Right renal pelvis (tissue), 4 donors: Measurements from ENCODE around the gene ZFP1. TPM values are rescaled to one million over a fixed set of nuclear protein-coding genes. Genes with fewer than 3 reads are reported as not detected.

Experiments
- DNase-seq, 4 donors: peaks; one replicate each; pipeline ENCODE4 v3.0.0-alpha.2; 2013; ENCODE audit warnings: low read depth in 4 of 4, low spot score in 3 of 4, missing footprints in 1 of 4
- polyA plus RNA-seq, 4 donors: library from polyadenylated mRNA; unstranded; fragments of 120-200 nt; gene quantifications; one replicate each; pipeline ENCODE4 v1.2.1, GENCODE V29; 2013; ENCODE audit not compliant: insufficient read length in 4 of 4

Gene ZFP1
- polyA plus RNA-seq, 4 donors: 23.9 to 30.1 (median 28.2) TPM

DNA sequence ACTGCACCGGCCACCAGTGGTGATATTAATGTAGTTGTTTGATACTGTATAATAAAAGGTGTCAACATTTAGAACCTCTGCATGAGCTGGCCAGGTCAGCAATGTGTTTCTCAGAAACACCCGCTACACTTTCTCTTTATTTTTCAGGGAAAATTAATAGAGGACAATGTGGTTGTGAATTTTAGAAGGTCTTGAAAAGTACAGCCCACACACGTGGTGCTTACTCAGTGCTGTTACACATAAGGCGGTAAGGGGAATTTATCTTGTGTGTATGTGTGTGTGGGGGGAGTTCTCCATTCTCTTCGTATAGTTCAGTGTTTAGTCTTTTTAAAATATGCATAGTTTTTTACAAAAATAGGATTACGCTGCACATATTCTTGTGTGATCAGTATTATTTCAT lies 4.4 kb upstream of the ZFP1 start:
- no peak for DNase-seq

DNA sequence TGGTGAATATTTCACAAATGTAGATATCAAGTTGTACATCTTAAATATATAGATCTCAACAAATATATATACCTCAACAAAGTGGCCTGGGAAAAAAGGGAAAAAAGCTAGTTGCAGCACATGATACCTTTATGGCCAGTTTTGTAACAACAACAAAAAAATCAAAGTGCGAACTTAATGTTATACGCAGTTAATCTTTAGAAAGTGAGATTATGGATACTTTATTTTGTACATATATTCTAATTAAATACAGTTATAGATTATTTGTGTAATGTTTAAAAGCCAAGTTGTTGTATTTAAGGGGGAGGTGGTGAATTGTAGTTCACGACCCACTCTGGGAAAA lies 385 bp upstream of the ZFP1 start:
- no peak for DNase-seq

DNA sequence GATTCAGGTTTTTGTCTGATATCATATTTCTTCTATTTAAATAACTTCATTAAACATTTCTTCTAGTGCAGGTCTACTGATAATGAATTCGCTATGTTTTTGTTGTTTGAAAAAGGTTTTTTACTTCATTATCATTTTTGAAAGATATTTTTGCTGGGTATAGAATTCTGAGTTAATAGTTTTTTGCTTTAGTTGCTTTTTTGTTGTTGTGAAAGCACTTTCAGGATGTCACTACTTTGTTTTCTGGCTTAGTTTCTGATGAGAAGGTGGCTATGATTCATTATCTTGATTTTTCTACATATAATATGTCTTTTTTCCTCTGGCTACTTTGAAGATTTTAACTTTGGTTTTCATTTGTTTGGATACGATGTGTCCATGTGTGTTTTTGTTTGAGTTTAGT lies 3.5 kb downstream of the ZFP1 start:
- DNase-seq: no peak

DNA sequence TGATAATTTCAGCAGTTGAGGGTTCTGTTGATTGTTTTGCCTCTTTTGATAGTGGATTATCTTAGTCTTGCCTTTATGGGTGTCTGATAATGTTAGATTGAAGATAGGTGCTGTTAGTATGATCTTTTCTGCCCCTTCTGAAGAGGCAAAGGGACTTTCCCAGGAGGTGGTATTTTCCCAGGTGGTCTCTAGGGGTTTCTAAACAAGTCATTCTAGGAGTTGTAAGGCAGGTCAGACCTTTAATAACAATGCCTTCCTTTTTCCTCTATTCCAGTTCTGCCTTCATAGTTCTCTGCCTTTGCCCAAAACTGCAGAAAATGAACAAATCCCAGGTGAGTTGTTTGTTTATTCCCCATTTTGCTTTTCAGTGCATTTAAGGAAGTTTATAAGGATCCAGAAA lies 4.3 kb downstream of the ZFP1 start:
- DNase-seq: no peak

DNA sequence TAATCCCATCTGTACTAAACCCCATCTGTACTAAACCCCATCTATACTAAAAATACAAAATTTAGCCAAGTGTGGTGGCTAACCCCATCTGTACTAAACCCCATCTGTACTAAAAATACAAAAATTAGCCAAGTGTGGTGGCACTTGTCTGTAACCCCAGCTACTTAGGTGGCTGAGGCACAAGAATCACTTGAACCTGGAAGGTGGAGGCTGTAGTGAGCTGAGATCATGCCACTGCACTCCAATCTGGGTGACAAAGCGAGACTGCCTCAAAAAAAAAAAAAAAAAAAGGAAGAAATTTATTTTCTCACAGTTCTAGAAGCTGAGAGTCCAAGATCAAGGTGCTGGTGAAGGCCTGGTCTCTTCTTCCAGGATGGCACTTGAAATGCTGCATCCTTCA lies 12.1 kb downstream of the ZFP1 start:
- no peak for DNase-seq

DNA sequence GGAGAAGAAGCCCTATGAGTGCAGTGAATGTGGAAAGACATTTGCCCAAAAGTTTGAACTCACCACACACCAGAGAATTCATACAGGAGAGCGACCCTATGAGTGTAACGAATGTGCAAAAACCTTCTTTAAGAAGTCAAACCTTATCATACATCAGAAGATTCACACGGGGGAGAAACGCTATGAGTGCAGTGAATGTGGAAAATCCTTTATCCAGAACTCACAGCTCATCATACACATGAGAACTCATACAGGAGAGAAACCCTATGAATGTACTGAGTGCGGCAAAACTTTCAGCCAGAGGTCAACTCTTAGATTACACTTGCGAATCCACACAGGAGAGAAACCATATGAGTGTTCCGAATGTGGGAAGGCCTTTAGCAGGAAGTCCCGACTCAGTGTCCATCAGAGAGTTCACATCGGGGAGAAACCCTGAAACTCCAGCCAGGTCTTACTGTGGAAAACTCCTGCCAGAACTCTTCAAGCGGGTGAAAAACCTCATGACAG lies 21.6 kb downstream of the ZFP1 start:
- DNase-seq: no peak

DNA sequence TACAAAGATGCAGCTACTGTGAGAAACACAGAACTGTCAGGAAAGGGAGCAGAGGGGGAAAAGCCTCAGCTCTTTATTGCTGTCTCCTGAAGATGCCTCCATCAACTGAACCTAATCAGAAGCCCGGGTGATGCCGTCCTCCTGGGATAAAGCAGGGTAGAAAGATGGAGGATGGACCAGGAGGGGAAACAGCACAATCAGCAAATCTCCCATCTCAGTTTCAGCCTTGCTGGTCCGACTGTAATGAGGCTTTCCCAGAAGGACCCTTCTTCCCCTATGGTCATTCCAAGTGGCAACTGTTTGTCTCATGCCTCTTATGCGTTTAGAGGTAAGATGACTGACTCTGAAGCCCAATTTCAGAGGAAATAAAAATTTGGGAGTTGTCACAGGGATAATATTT lies 24.3 kb downstream of the ZFP1 start:
- no peak for DNase-seq

DNA sequence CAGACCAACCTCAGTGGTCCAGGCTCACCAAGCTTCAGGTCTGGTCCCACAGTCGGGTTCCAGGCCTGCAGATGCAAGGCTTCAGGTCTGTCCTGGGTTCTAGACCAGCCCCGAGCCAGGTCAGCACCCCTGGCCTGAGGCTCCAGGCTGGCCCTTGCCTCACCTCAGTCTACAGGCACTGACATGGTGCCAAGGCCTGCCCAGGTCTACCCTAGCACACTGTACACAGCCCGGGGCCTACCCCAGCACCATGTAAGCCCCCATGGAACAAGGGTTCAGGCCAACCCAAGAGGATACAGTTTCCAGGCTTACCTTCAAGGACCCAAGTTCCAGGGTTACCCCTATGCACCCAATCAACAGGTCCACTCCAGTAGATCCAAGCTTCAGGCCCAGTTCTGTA lies 26.8 kb downstream of the ZFP1 start:
- no peak for DNase-seq

DNA sequence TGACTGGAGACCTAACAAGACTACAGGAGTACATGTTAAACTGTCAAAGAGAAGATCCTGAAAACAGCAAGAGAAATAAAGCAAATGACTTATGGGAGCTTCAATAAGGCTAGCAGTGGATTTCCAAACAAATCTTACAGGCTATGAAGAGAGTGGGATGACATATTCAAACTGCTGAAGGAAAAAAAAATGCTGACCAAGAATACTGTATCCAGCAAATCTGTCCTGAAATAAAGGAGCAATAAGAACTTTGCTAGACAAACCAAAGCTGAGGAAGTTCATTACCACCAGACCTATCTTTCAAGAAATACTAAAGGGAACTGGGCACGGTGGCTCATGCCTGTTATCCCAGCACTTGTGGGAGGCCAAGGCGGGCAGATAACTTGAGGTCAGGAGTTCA lies 28.6 kb downstream of the ZFP1 start:
- DNase-seq: no peak

DNA sequence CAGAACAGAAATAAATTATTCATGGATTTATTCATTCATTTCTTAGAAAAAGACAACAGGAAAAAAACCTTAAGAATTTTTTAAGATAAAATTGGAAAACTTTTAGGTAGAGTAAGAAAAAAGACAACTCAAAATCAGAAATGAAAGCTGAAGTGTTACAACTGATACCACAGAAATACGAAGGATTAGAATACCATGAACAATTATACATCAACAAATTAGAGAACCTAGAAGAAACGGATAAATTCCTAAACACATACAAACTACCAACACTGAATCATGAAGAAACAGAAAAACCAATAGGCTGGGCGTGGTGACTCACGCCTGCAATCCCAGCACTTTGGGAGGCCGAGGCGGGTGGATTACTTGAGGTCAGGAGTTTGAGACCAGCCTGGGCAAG lies 30.9 kb downstream of the ZFP1 start:
- DNase-seq: no peak

DNA sequence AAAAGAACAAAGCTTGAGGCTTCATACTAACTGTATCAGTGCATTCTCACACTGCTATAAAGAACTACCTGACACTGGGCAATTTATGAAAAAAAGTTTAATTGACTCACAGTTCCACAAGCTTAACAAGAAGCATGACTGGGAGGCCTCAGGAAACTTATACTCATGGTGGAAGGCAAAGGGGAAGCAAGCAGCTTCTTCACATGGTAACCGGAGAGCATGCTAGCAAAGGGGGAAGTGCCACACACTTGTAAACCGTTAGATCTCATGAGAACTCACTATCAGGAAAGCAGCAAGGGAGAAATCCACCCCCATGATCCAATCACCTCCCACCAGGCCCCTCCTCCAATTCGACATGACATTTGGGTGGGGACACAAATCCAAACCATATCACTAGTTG lies 33.3 kb downstream of the ZFP1 start:
- DNase-seq: no peak

DNA sequence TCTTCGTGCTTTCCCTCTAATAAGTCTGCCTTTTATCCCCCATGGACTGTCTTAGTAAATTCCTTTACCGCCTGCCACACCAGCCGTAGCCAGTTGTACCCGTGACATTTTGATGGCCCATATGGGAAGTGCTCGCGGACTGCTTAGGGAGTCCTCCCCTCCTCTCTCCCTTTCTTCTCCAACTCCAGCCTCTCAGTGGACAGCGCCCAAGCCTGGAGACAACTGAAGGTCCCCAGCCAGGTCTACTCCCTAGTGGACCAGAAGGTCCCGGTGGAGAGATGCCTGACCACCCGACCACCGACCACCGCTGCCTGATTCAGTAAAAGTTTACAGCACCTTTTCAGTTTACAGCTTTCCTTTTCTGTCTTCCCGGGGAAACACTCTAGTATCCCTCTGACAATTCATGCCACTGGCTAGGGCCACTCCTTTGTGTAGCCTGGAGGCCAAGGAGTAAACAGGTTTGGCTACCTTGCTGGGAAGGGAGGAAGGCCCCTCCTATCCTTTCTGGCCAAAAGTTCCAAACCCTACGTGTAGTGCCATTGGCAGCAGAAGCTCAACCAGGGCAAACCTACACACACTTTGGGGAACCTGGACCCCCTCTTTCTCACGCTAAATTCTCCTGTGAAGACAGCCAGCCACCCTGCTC lies 40.6 kb downstream of the ZFP1 start:
- DNase-seq: no peak

DNA sequence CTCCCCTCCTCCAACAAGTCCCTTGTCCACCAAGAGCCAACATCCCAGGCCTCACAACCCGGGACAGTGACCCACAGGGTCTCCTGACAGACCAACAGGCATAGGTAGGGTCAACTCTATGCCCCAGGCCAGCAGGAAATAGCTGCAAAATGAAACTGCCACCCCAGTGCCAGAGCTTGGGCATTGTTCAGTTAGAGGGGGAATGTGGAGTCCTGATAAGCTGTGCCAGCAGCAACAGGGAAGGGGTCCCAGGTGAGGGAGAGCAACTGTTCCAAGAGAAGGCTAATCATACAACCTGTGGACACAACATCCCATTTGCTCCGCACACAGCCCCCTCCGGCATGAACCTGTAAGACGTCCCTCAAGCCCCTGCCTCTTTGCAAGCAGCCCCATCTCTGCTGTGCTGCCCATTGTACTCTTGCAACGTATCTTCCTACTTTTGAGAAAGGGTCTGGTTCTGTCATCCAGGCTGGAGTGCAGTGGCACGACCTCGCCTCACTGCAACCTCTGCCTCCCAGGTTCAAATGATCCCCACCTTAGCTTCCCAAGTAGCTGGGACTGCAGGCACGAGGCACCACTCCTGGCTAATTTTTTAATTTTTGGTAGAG lies 41.4 kb downstream of the ZFP1 start:
- no peak for DNase-seq

DNA sequence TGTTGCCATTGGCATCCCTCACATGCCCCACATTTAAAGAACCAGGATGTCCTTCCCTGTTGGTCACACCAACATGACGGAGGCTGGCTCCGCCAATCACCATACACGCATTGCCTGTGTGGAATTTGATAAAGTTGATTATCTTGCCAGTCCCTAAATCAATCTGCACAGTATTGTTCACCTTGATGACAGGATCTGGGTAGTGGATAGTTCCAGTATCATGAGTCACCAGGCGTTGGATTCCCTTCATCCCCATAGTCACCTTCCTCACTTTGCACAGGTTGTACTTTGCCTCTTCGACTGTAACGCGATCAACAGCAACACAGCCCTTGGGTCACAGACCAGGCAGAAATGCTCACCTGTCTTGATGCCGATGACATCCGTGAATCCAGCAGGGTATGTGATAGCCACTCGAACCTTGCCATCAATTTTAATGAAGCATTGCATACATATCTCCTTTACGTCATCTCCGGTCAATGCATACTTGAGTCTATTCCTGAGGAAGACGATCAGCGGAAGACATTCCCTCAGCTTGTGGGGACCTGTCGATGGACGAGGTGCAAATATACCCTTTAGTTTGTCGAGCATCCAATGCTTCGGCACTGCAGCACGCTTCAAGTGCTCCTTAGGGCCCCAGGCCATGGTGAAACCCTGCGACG lies 44.4 kb downstream of the ZFP1 start:
- DNase-seq: no peak

DNA sequence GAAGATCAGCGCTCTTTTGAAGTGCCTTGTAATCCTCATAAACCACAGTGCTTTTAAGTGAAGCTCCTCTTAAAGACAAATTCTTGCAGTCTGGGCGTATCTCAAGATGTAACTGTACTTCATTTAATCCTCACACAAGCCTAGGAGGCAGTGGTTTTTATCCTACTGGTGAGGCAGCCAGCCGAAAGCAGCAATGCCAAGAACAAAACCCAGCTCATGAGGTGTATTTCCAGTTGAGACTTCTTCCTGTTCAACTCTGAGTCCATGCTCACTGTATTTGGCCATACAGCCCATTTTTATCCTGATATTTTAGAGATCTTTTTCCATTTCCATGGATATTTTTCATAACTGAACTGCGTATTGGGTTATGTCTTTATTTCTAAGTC lies 44.9 kb downstream of the ZFP1 start:
- no peak for DNase-seq

DNA sequence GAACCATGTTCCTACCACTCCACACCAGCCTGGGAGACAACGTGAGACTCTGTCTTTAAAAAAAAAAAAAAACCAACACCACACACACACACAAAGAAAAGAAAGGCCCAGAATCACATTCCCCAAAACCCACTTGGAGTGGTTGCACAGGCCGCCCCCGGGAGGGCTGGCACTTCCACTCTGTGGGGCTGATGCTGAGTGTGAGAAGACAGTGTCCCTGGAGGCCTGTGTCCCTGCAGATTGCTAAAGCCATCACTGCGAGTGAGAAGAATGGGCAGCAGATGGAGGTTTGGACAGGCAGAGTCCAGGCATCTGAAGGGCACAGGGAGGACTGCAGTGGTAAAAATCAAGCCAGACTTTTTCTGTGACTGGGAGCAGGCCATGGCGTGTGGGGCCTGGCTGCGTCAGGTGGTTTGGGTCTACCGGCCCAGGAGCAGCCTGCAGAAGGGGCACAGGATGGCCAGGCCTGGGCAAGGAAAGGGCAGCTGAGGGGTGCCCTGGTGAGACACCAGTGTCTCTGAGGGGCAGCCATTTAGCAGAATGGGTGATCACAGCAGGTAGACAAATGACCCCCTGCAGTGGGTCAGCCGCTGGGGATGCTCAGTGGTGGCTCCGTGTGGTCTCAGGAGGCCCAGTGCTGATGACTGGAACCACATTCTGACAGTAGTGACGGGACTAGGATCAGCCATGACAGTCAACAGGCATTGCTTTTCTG lies 45.6 kb downstream of the ZFP1 start:
- no peak for DNase-seq

DNA sequence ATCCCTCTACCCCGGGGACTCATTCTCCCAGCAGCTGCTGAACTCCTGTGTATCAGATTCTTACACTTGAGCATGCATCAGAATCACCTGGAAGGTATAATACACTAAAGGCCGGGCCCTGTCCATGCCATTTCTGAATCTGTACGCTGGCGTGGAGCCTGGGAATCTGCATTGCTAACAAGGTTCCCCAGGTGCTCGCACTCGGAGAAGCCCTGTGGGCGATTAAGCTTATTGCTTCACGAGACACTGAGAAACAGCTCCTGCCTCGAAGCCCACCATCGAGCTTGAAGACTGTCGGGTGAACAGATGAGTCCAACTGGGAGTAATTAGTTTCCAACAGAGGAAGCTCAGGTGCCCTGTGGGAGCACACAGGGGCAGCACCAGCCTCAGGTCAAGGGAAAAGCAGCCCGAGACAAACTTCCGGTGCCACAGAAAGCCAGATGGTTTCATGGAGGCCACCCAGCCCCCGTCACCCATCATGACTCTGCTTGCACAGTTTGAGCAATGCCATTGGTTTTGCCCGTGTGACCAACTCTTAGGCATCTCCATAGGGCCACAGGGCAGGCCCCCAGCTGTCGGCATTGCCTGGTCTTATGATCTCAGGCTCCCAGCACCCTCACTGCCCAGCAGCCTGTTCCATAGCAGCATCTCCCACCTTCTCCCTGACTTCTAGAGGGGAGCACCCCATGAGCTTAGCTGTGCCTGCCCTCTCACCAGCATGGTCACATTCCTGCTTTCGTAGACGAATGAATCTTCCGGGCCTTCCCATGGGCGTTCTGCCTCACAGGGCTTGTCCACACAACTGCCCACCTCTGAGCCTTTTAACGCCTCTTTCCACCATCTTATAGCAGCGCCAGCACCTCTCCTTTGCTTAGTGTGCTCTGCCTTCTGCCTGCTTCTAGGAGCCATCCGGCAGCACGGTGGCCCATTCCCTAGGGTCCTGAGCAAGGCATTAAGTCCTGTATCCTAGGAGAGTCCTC lies 47.8 kb downstream of the ZFP1 start:
- DNase-seq: no peak

DNA sequence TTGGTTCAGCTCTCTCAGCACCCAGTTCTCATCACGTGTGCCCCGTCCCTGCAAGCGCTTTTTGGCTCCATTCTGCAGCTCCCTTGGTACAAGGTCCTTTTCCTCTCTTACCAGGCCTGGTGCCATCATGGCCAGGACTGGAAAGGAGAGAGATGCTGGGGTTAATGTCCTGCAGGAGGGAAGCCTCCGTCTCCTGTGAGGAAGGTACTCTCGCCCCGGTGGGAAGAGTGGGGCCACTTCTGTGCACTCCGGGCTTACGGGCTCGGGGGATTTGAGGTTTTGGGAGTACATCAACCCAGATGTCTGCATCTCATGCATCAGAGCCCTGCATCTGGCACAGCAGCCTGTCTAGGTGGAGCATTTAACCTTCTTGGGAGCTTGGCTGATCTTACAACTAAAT lies 48.5 kb downstream of the ZFP1 start:
- DNase-seq: no peak

DNA sequence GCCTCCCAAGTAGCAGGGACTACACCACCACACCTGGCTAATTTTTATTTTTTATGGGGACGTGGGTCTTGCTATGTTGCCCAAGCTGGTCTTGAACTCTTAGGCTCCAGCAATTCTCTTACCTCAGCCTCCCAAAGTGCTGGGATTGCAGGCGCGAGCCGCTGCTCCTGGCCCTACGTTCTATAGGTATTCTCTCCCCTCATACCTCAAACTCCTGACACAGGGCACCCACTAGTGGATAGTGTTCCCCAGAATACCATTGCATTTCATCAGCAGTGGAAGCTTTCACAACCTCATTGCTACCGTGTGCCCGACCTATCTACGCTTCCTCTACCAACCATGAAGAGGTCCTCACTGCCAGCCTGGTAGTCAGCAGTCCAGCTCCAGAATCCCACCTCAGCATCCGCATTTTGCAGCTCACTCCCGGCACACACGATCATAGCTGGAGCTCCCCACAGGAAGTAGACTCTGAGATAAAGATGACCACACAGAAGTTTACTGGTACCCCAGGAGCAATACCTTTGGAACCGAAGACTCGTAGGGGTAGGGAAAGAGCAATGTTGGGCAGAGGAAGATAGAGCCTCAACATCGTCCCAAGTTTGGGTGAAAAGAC lies 49.3 kb downstream of the ZFP1 start:
- no peak for DNase-seq

DNA sequence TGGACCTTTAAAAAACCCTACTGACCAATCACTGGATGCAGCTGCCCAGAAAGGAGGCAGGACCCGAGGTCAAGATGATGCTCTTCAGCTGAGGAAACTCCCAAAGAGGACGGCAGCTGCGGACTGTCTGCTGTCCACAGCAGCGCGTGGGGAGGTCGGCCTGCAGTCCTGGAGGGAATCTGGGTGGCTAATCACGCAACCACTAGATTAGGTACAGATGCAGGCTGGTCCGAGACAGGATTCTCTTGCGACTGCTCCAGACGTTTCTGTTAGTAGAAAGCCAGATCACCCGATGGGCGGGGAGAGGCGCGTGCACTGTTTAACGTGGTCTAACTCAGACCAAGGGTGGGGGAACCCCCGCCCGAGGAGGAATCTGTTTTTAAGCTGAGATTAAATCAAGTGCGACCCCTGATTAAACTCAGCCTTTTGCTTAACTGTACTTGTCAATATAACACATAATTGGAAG lies 49.8 kb downstream of the ZFP1 start:
- no peak for DNase-seq
